ENCODE data around the gene SLC28A1. TPM values are rescaled to one million over a fixed set of nuclear protein-coding genes. Genes with fewer than 3 reads are reported as not detected.
"Not testable (repeated sequence)": the region's sequence is repeated elsewhere in the genome, so short reads cannot be mapped to it uniquely, and the experiment has no call there.

SLC28A1 gene
- total RNA-seq, 1 donor from 2014 or later: not detected

- no peak for DNase-seq
Observed at GRCh38 chr15:84910928-84911623, 26.6 kb downstream of the SLC28A1 start.

GRCh38 chr15:84911879-84912660, 27.6 kb downstream of the SLC28A1 start:
- peak; percentile 72 for DNase-seq

- DNase-seq: no peak
Observed at GRCh38 chr15:84913360-84913723, 28.9 kb downstream of the SLC28A1 start.

- DNase-seq: no peak
Observed at GRCh38 chr15:84914351-84914750, 29.9 kb downstream of the SLC28A1 start.

- DNase-seq: peak; percentile 4
Observed at GRCh38 chr15:84914909-84915605, 30.6 kb downstream of the SLC28A1 start.

GRCh38 chr15:84915606-84915958, 31.1 kb downstream of the SLC28A1 start:
- no peak for DNase-seq

- no peak for DNase-seq
Observed at GRCh38 chr15:84917452-84917851, 33.0 kb downstream of the SLC28A1 start.

- DNase-seq: no peak
Observed at GRCh38 chr15:84919106-84919667, 34.7 kb downstream of the SLC28A1 start.

- DNase-seq: no peak
Observed at GRCh38 chr15:84921121-84921520, 36.7 kb downstream of the SLC28A1 start.

GRCh38 chr15:84922530-84922929, 38.1 kb downstream of the SLC28A1 start:
- no peak for DNase-seq

GRCh38 chr15:84924077-84924731, 39.7 kb downstream of the SLC28A1 start:
- DNase-seq: no peak

GRCh38 chr15:84924821-84925569, 40.5 kb downstream of the SLC28A1 start:
- not testable (repeated sequence) for DNase-seq

- DNase-seq: no peak
Observed at GRCh38 chr15:84925906-84926305, 41.4 kb downstream of the SLC28A1 start.

GRCh38 chr15:84926491-84927230, 42.2 kb downstream of the SLC28A1 start:
- DNase-seq: no peak

- DNase-seq: no peak
Observed at GRCh38 chr15:84928843-84929168, 44.3 kb downstream of the SLC28A1 start.

GRCh38 chr15:84929795-84930603, 45.5 kb downstream of the SLC28A1 start:
- no peak for DNase-seq

- no peak for DNase-seq
Observed at GRCh38 chr15:84934942-84935729, 50.7 kb downstream of the SLC28A1 start.

- no peak for DNase-seq
Observed at GRCh38 chr15:84937144-84937543, 52.7 kb downstream of the SLC28A1 start.

GRCh38 chr15:84938726-84939125, 54.3 kb downstream of the SLC28A1 start:
- DNase-seq: no peak
